GM12878 (cell line): ENCODE data around the gene WDHD1. TPM values are rescaled to one million over a fixed set of nuclear protein-coding genes. Genes with fewer than 3 reads are reported as not detected.

Source experiments
- ATAC-seq: fragments of 200-7000 bp; cut with Tn5 transposase; 3 replicates; pipeline ENCODE4 v1.9.1; 2020; ENCODE audit warnings: mild to moderate bottlenecking, moderate library complexity
- BruUV-seq: library from RNA; stranded (reverse); fragments of 400-500 nt; replicated peaks from 2 replicates; lab custom pipeline; 2021; lab: Mats Ljungman, UMichigan
- CTCF ChIA-PET: fragments of 300-600 bp; sonication (Branson Sonifier 250); formaldehyde crosslinking; extraction: SDS; loops from one replicate; lab custom pipeline; 2021; ENCODE audit warnings: inconsistent platforms; lab: Yijun Ruan, JAX
- POLR2A ChIA-PET: fragments of 350-600 bp; formaldehyde crosslinking; extraction: SDS; loops from one replicate; lab custom pipeline; 2021; ENCODE audit warnings: inconsistent platforms; lab: Charles Lee
- RAD21 ChIA-PET: fragments of 300-600 bp; sonication (Branson Sonifier 250); formaldehyde crosslinking; loops from one replicate; lab custom pipeline; 2023; ENCODE audit warnings: antibody characterized with exemption; ENCODE audit not compliant: unreplicated experiment; lab: Charles Lee
- SMC1A ChIA-PET: fragments of 300-600 bp; sonication (Branson Sonifier 250); formaldehyde crosslinking; loops from one replicate; lab custom pipeline; 2023; ENCODE audit not compliant: unreplicated experiment, uncharacterized antibody; lab: Charles Lee
- DNase-seq: peaks from one replicate; pipeline ENCODE4 v3.0.0-alpha.2; 2011; ENCODE audit warnings: low read depth, low spot score
- FAIRE-seq: peaks from 3 replicates; lab custom pipeline; 2011; peaks lifted over from hg19 to GRCh38; lab: Jason Lieb, UNC
- H2AFZ ChIP-seq: 2 replicates; pipeline ENCODE4 v1.6.0; 2011; ENCODE audit warnings: low read depth, low read length, control low read depth; ENCODE audit not compliant: control insufficient read depth
- H3K27ac ChIP-seq: 2 replicates; pipeline ENCODE4 v1.5.1; 2011; ENCODE audit warnings: control low read depth; ENCODE audit not compliant: control insufficient read depth, insufficient read depth
- H3K27me3 ChIP-seq, 2 experiments: replicated peaks in 1 of 2; 2 replicates each; pipeline versions ENCODE4 v1.6.0 to v1.6.1; 2011; ENCODE audit warnings: low read length in 1 of 2; ENCODE audit not compliant: control insufficient read depth in 2 of 2, insufficient read depth in 2 of 2
- H3K36me3 ChIP-seq, 2 experiments: 2 replicates each; pipeline ENCODE4 v1.5.1; 2011; ENCODE audit warnings: low read length in 1 of 2; ENCODE audit not compliant: control insufficient read depth in 2 of 2, insufficient read depth in 2 of 2
- H3K4me1 ChIP-seq: 2 replicates; pipeline ENCODE4 v1.6.1; 2011; ENCODE audit warnings: mild to moderate bottlenecking, low read length, moderate library complexity, mixed read lengths; ENCODE audit not compliant: control insufficient read depth, insufficient read depth
- H3K4me2 ChIP-seq: 2 replicates; pipeline ENCODE4 v1.6.0; 2011; ENCODE audit warnings: control low read depth; ENCODE audit not compliant: control insufficient read depth, insufficient read depth
- H3K4me3 ChIP-seq: fragments of 200-600 bp; sonication (generic); 2 replicates; pipeline ENCODE4 v1.5.1; 2016
- H3K79me2 ChIP-seq: 2 replicates; pipeline ENCODE4 v1.6.0; 2011; ENCODE audit warnings: low read length; ENCODE audit not compliant: control insufficient read depth, insufficient read depth
- H3K9ac ChIP-seq: 2 replicates; pipeline ENCODE4 v1.8.0; 2011; ENCODE audit warnings: low read length, control low read depth, mixed read lengths; ENCODE audit not compliant: control insufficient read depth, insufficient read depth
- H3K9me3 ChIP-seq: replicated peaks from 3 replicates; pipeline ENCODE4 v1.5.1; 2011; ENCODE audit warnings: mild to moderate bottlenecking, low read length; ENCODE audit not compliant: control insufficient read depth, insufficient read depth
- H4K20me1 ChIP-seq: 2 replicates; pipeline ENCODE4 v1.6.0; 2011; ENCODE audit not compliant: control insufficient read depth, insufficient read depth
- BCL3 ChIP-seq: IDR thresholded peaks from 2 replicates; pipeline ENCODE4 v1.6.1; 2011; ENCODE audit warnings: borderline replicate concordance, low read depth, mild to moderate bottlenecking, moderate library complexity, low read length; ENCODE audit not compliant: insufficient read depth, poor library complexity, severe bottlenecking
- BCLAF1 ChIP-seq: fragments of 450-650 bp; IDR thresholded peaks from 2 replicates; pipeline ENCODE4 v1.6.1; 2017; ENCODE audit warnings: antibody characterized with exemption, mild to moderate bottlenecking, moderate library complexity
- JUNB ChIP-seq: IDR thresholded peaks from 2 replicates; pipeline ENCODE4 v1.6.1; 2016; ENCODE audit warnings: antibody characterized with exemption, mild to moderate bottlenecking
- WGBS: methylation state at CpG from one replicate; pipeline ENCODE4 v1.1.6; 2016; ENCODE audit warnings: low lambda C conversion rate; ENCODE audit not compliant: insufficient replicate concordance, insufficient coverage; ENCODE audit errors: missing lambda C conversion rate; 5-methylcytosine and 5-hydroxymethylcytosine counted together
- in situ Hi-C: fragments of 300-500 bp; cut with MboI; formaldehyde crosslinking; loops from 9 replicates; pipeline ENCODE4 v1.14.3; 2018; ENCODE audit warnings: mixed read lengths
- intact Hi-C: fragments of 100-400 bp; cut with micrococcal nuclease; formaldehyde crosslinking; loops from one replicate; pipeline ENCODE4 v1.14.2; 2022; ENCODE audit not compliant: unreplicated experiment
- polyA plus RNA-seq, 11 experiments: library from polyadenylated mRNA; depleted of rRNA in 4 of 11; unstranded in 6 of 11; stranded (reverse) in 5 of 11; fragments of >200 nt; fragmentation: Nextera tagmentation in 4 of 11; fragmentation: Illumina TruSeq in 1 of 11; extraction: Ambion mirVana in 4 of 11; extraction: Trizol in 1 of 11; gene quantifications; 1 replicate in 1 of 11; 2 replicates in 10 of 11; pipeline versions ENCODE4 v1.2.1 to v1.2.3, GENCODE V29; 2011 to 2016; ENCODE audit warnings: inconsistent platforms in 2 of 11, missing spikeins in 2 of 11, low read depth in 1 of 11
- total RNA-seq, 4 experiments: library from RNA; depleted of rRNA in 3 of 4; stranded (reverse); fragments of >200 nt in 3 of 4; fragmentation: Illumina TruSeq in 1 of 4; extraction: Trizol in 1 of 4; gene quantifications; 2 replicates each; pipeline versions ENCODE4 v1.2.1 to v1.2.3, GENCODE V29; 2013 to 2021

WDHD1 gene
- total and polyA plus RNA-seq, 10 of the 15 experiments (the other 5 are each of a cell fraction or from before 2014, with no cell fraction given), result 11.3 to 50.5 (median 32.6) TPM

GRCh38 chr14:54889919-54890318 is 137.0 kb downstream of the WDHD1 start:
- DNase-seq, result no peak
- H3K4me3 ChIP-seq, result no peak overlapping the region
- ChIA-PET RAD21 (interaction anchor here (1.3 kb wide), 1 partner anchor 8 kb away, joined by 7 read pairs; no protein-coding TSS in a partner anchor), POLR2A (interaction anchor here (1.7 kb wide), 1 partner anchor 8 kb away, joined by 9 read pairs; no protein-coding TSS in a partner anchor), CTCF (interaction anchor here (1.2 to 3.2 kb wide), 4 partner anchors 9 to 14 kb away, joined by 7 to 11 read pairs (median 9); partner anchors contain the start of gene GCH1), SMC1A (interaction anchor here (0.8 to 4.0 kb wide), 4 partner anchors 8 to 36 kb away, joined by 3 to 35 read pairs (median 4); no protein-coding TSS in a partner anchor)
- BruUV-seq, result no TSS peak
- intact Hi-C loops (loop anchor here (1.0 to 5.0 kb wide), 3 partner anchors 8 to 323 kb away; partner anchors contain the start of gene SAMD4A), in situ Hi-C loops (no loop called here)
- no peaks in the 10 kb centered on the region for H3K9me3 ChIP-seq
- ATAC-seq, result peak; percentile 52
- H3K4me2 ChIP-seq, result no peak overlapping the region
- H3K27ac ChIP-seq, result peak overlapping the region; percentile 56
- peaks cover 34% of the 10 kb centered on the region for H3K79me2 ChIP-seq
- H3K4me1 ChIP-seq, result peaks cover 28% of the 10 kb centered on the region
- no peak overlapping the region for H3K9ac ChIP-seq
- H4K20me1 ChIP-seq, result no peaks in the 10 kb centered on the region
- 85% methylated on average over 8 of the region's 8 CpGs for WGBS
- FAIRE-seq, result no peak
- TF ChIP-seq JUNB (peak; percentile 40; the same call in 1 of the 2 replicates), BCL3 (no peak), BCLAF1 (no peak)
- no peaks in the 10 kb centered on the region for H3K27me3 ChIP-seq
- no peaks in the 10 kb centered on the region; a peak in 2 of 4 replicates for H3K36me3 ChIP-seq
- H2AFZ ChIP-seq, result no peak overlapping the region

Other genes starting within 250 kb of the WDHD1 start
- gene GCH1, start 124.3 kb downstream of the WDHD1 start, total RNA-seq (2014; rRNA removed), result 35.9 and 39.5 TPM in 2 replicates
- 27.0 and 27.9 TPM in 2 replicates for gene GCH1, start 124.3 kb downstream of the WDHD1 start, total RNA-seq (2014; rRNA removed; fragmentation: Illumina TruSeq; extraction: Trizol)
- gene GCH1, start 124.3 kb downstream of the WDHD1 start, total RNA-seq (2021), result 36.8 and 39.1 TPM in 2 replicates
- gene GCH1, start 124.3 kb downstream of the WDHD1 start, polyA plus RNA-seq (2011; rRNA removed), result 31.9 and 40.1 TPM in 2 replicates
- 32.9 and 44.4 TPM in 2 replicates for gene GCH1, start 124.3 kb downstream of the WDHD1 start, polyA plus RNA-seq (2014; fragmentation: Illumina TruSeq; extraction: Trizol)
- 10 to 100 TPM; 25.1 to 26.0 TPM for gene GCH1, start 124.3 kb downstream of the WDHD1 start, polyA plus RNA-seq (2014; fragmentation: Nextera tagmentation; extraction: Ambion mirVana)
- 32.4 and 34.6 TPM in 2 replicates for gene GCH1, start 124.3 kb downstream of the WDHD1 start, polyA plus RNA-seq (2014; rRNA removed)
- 10 to 100 TPM; 36.9 to 37.0 TPM for gene GCH1, start 124.3 kb downstream of the WDHD1 start, polyA plus RNA-seq (2016; fragmentation: Nextera tagmentation; extraction: Ambion mirVana)
- 20.5 and 25.8 TPM in 2 replicates for gene SOCS4, start 137 bp upstream of the WDHD1 start, total RNA-seq (2014; rRNA removed)
- 30.6 and 31.0 TPM in 2 replicates for gene SOCS4, start 137 bp upstream of the WDHD1 start, total RNA-seq (2014; rRNA removed; fragmentation: Illumina TruSeq; extraction: Trizol)
- 27.9 and 31.5 TPM in 2 replicates for gene SOCS4, start 137 bp upstream of the WDHD1 start, total RNA-seq (2021)
- 25.1 and 35.7 TPM in 2 replicates for gene SOCS4, start 137 bp upstream of the WDHD1 start, polyA plus RNA-seq (2011; rRNA removed)
- gene SOCS4, start 137 bp upstream of the WDHD1 start, polyA plus RNA-seq (2014; fragmentation: Illumina TruSeq; extraction: Trizol), result 23.7 and 30.9 TPM in 2 replicates
- gene SOCS4, start 137 bp upstream of the WDHD1 start, polyA plus RNA-seq (2014; fragmentation: Nextera tagmentation; extraction: Ambion mirVana), result 1 to 10 TPM; 5.7 to 7.6 TPM
- 13.2 and 14.7 TPM in 2 replicates for gene SOCS4, start 137 bp upstream of the WDHD1 start, polyA plus RNA-seq (2014; rRNA removed)
- 10 to 100 TPM; 18.4 to 21.0 TPM for gene SOCS4, start 137 bp upstream of the WDHD1 start, polyA plus RNA-seq (2016; fragmentation: Nextera tagmentation; extraction: Ambion mirVana)
- 37.7 and 44.6 TPM in 2 replicates for gene MAPK1IP1L, start 24.5 kb upstream of the WDHD1 start, total RNA-seq (2014; rRNA removed)
- 48.9 and 50.4 TPM in 2 replicates for gene MAPK1IP1L, start 24.5 kb upstream of the WDHD1 start, total RNA-seq (2014; rRNA removed; fragmentation: Illumina TruSeq; extraction: Trizol)
- gene MAPK1IP1L, start 24.5 kb upstream of the WDHD1 start, total RNA-seq (2021), result 101 and 105 TPM in 2 replicates
- 52.8 and 80.1 TPM in 2 replicates for gene MAPK1IP1L, start 24.5 kb upstream of the WDHD1 start, polyA plus RNA-seq (2011; rRNA removed)
- gene MAPK1IP1L, start 24.5 kb upstream of the WDHD1 start, polyA plus RNA-seq (2014; fragmentation: Illumina TruSeq; extraction: Trizol), result 68.5 and 90.1 TPM in 2 replicates
- gene MAPK1IP1L, start 24.5 kb upstream of the WDHD1 start, polyA plus RNA-seq (2014; fragmentation: Nextera tagmentation; extraction: Ambion mirVana), result 10 to 100 TPM; 55.7 to 66.0 TPM
- gene MAPK1IP1L, start 24.5 kb upstream of the WDHD1 start, polyA plus RNA-seq (2014; rRNA removed), result 54.2 and 58.1 TPM in 2 replicates
- gene MAPK1IP1L, start 24.5 kb upstream of the WDHD1 start, polyA plus RNA-seq (2016; fragmentation: Nextera tagmentation; extraction: Ambion mirVana), result 100 to 1,000 TPM; 107 to 117 TPM
- 23.1 and 25.6 TPM in 2 replicates for gene LGALS3, start 102.2 kb upstream of the WDHD1 start, total RNA-seq (2014; rRNA removed)
- 12.0 and 12.3 TPM in 2 replicates for gene LGALS3, start 102.2 kb upstream of the WDHD1 start, total RNA-seq (2014; rRNA removed; fragmentation: Illumina TruSeq; extraction: Trizol)
- 13.6 and 16.1 TPM in 2 replicates for gene LGALS3, start 102.2 kb upstream of the WDHD1 start, total RNA-seq (2021)
- gene LGALS3, start 102.2 kb upstream of the WDHD1 start, polyA plus RNA-seq (2011; rRNA removed), result 34.2 and 45.4 TPM in 2 replicates
- 7.7 and 8.6 TPM in 2 replicates for gene LGALS3, start 102.2 kb upstream of the WDHD1 start, polyA plus RNA-seq (2014; fragmentation: Illumina TruSeq; extraction: Trizol)
- 1 to 10 TPM; 1.5 to 6.4 TPM for gene LGALS3, start 102.2 kb upstream of the WDHD1 start, polyA plus RNA-seq (2014; fragmentation: Nextera tagmentation; extraction: Ambion mirVana)
- gene LGALS3, start 102.2 kb upstream of the WDHD1 start, polyA plus RNA-seq (2014; rRNA removed), result 21.3 and 28.6 TPM in 2 replicates
- gene LGALS3, start 102.2 kb upstream of the WDHD1 start, polyA plus RNA-seq (2016; fragmentation: Nextera tagmentation; extraction: Ambion mirVana), result 10 to 100 TPM; 28.2 to 30.6 TPM
- gene DLGAP5, start 164.5 kb upstream of the WDHD1 start, total RNA-seq (2014; rRNA removed), result 50.3 and 66.0 TPM in 2 replicates
- 106 TPM in 2 replicates for gene DLGAP5, start 164.5 kb upstream of the WDHD1 start, total RNA-seq (2014; rRNA removed; fragmentation: Illumina TruSeq; extraction: Trizol)
- gene DLGAP5, start 164.5 kb upstream of the WDHD1 start, total RNA-seq (2021), result 66.8 and 72.0 TPM in 2 replicates
- gene DLGAP5, start 164.5 kb upstream of the WDHD1 start, polyA plus RNA-seq (2011; rRNA removed), result 63.8 and 118 TPM in 2 replicates
- 94.4 and 112 TPM in 2 replicates for gene DLGAP5, start 164.5 kb upstream of the WDHD1 start, polyA plus RNA-seq (2014; fragmentation: Illumina TruSeq; extraction: Trizol)
- gene DLGAP5, start 164.5 kb upstream of the WDHD1 start, polyA plus RNA-seq (2014; fragmentation: Nextera tagmentation; extraction: Ambion mirVana), result 10 to 100 TPM; 57.9 to 68.4 TPM
- gene DLGAP5, start 164.5 kb upstream of the WDHD1 start, polyA plus RNA-seq (2014; rRNA removed), result 34.1 and 40.9 TPM in 2 replicates
- gene DLGAP5, start 164.5 kb upstream of the WDHD1 start, polyA plus RNA-seq (2016; fragmentation: Nextera tagmentation; extraction: Ambion mirVana), result 100 to 1,000 TPM in 1 of 2 experiments, 10 to 100 TPM in 1; 94.7 to 106 TPM
- 17.6 and 20.2 TPM in 2 replicates for gene FBXO34, start 244.3 kb upstream of the WDHD1 start, total RNA-seq (2014; rRNA removed)
- 19.4 and 20.0 TPM in 2 replicates for gene FBXO34, start 244.3 kb upstream of the WDHD1 start, total RNA-seq (2014; rRNA removed; fragmentation: Illumina TruSeq; extraction: Trizol)
- 18.3 and 19.5 TPM in 2 replicates for gene FBXO34, start 244.3 kb upstream of the WDHD1 start, total RNA-seq (2021)
- gene FBXO34, start 244.3 kb upstream of the WDHD1 start, polyA plus RNA-seq (2011; rRNA removed), result 22.8 and 30.9 TPM in 2 replicates
- 16.2 and 20.2 TPM in 2 replicates for gene FBXO34, start 244.3 kb upstream of the WDHD1 start, polyA plus RNA-seq (2014; fragmentation: Illumina TruSeq; extraction: Trizol)
- gene FBXO34, start 244.3 kb upstream of the WDHD1 start, polyA plus RNA-seq (2014; fragmentation: Nextera tagmentation; extraction: Ambion mirVana), result 1 to 10 TPM; 5.6 to 6.8 TPM
- gene FBXO34, start 244.3 kb upstream of the WDHD1 start, polyA plus RNA-seq (2014; rRNA removed), result 13.1 and 13.9 TPM in 2 replicates
- gene FBXO34, start 244.3 kb upstream of the WDHD1 start, polyA plus RNA-seq (2016; fragmentation: Nextera tagmentation; extraction: Ambion mirVana), result 10 to 100 TPM; 17.6 to 20.0 TPM